MM.1S (cell line): Measurements from ENCODE around the gene SH3PXD2B.

Experiments used
- CTCF ChIP-seq: fragments of 300-600 bp; sonication (generic); IDR thresholded peaks from 2 replicates; pipeline ENCODE4 v1.5.1; 2016; ENCODE audit warnings: antibody characterized with exemption, low read length, mixed read lengths
- EZH2 ChIP-seq: fragments of 300-600 bp; sonication (generic); optimal IDR thresholded peaks from 2 replicates; pipeline ENCODE3; 2017; ENCODE audit warnings: low read depth, mild to moderate bottlenecking, antibody characterized with exemption, low read length, mixed read lengths
- EZH2phosphoT487 ChIP-seq: fragments of 300-600 bp; sonication (generic); IDR thresholded peaks from 2 replicates; pipeline ENCODE4 v1.6.1; 2018; ENCODE audit warnings: antibody characterized with exemption, low read length

DNA sequence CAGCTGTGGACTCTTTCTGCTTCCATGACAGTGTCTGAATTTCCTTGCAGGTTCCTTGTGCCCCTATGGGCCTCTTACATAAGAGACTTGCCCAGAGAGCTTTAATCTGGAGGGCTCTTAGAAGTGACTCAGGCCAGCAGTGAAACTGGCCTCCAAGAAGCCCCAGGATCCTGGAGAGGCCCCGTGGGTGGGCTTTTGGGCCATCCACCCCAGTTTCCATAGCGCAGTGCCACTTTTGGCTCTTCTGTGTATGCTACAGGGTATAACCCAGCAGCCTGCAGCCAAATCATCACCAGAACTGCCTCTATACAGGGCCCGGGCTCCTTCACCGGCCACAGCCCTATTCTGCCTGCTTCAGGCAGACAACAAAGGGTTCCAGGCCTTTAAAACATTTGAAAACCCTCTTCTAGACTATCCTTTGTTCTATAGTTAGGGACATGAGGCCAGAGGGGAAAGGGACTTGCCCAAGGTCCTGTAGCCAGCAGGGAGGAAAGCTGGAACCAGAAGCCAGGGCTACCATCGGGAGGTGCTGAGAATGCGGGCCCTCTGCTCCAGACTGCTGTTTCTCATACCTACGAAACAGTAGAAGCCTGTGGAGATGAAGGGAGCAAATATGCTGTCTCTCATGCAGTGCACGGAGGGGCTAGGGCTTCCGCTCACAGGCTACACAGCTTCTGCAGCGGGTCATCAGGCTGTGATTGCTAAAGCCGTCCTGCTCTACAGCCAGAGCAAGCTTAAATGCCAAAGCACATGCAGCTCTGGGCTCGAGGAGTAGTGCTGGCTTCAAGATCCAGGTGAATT is 18.0 kb downstream of the SH3PXD2B start:
- TF ChIP-seq CTCF (no peak), EZH2 (no peak), EZH2phosphoT487 (no peak)
